ENCODE measurements around the gene THSD7B.

The THSD7B gene

DNA sequence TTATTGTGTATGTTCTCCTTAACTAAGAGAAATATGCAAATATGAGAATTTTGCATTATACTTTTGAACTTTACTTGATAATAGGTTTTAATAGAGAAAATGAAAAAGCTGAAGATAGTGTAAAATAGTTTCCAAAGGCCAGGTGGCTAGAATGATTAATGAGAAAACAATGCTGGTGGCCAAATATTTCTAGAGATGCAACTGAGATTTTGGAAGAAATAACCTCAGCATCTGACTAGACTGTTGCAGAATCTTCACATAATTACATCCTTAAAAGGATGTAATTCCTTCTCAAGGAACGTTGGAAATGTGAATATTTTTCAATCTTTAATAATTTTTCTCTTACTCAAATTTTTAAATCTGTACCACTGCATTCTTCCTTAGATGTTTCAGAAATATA lies 434.4 kb downstream of the THSD7B start:
- Histone ChIP-seq H3K27me3 (ENCODE audit: control insufficient read depth in 2 of 2, insufficient read depth in 2 of 2, low read length in 2 of 2) (no peaks in the 10 kb centered on the region), H3K36me3 (ENCODE audit: control insufficient read depth in 2 of 2, insufficient read depth in 2 of 2, low read length in 2 of 2) (no peaks in the 10 kb centered on the region), H3K4me1 (ENCODE audit: control insufficient read depth in 2 of 2, insufficient read depth in 2 of 2, low read length in 2 of 2) (no peaks in the 10 kb centered on the region), H3K4me3 (ENCODE audit: low read length in 2 of 2) (no peak overlapping the region), H3K9me3 (ENCODE audit: control insufficient read depth in 2 of 2, low read length in 2 of 2) (no peaks in the 10 kb centered on the region), H3K9ac (ENCODE audit: low read depth in 1 of 2, low read length in 2 of 2) (no peak overlapping the region), H3K27ac (ENCODE audit: low read depth in 2 of 2, low read length in 2 of 2) (no peak overlapping the region)

DNA sequence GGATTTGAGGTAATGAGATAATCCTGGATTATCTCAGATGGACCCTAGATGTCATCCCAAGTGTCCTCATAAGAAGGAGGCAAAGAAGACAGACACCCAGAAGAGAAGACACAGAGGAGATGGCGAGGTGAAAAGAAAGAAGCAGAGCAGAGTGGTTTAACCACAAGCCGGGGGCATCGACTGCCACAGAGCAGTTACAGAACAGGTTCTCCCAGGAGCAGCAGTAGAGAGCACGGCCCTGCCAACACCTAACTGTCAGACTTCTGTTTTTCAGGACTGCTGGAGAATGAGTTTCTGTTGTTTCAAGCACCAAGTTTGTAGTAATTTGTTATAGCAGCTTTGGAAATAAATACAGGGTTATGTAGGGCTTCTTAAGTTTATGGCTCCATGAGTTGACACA lies 437.0 kb downstream of the THSD7B start:
- Histone ChIP-seq H3K27ac (ENCODE audit: low read depth in 2 of 2, low read length in 2 of 2) (no peak overlapping the region), H3K4me1 (ENCODE audit: control insufficient read depth in 2 of 2, insufficient read depth in 2 of 2, low read length in 2 of 2) (no peaks in the 10 kb centered on the region), H3K4me3 (ENCODE audit: low read length in 2 of 2) (no peak overlapping the region), H3K9me3 (ENCODE audit: control insufficient read depth in 2 of 2, low read length in 2 of 2) (no peaks in the 10 kb centered on the region), H3K9ac (ENCODE audit: low read depth in 1 of 2, low read length in 2 of 2) (no peak overlapping the region), H3K27me3 (ENCODE audit: control insufficient read depth in 2 of 2, insufficient read depth in 2 of 2, low read length in 2 of 2) (no peaks in the 10 kb centered on the region), H3K36me3 (ENCODE audit: control insufficient read depth in 2 of 2, insufficient read depth in 2 of 2, low read length in 2 of 2) (no peaks in the 10 kb centered on the region)

GRCh38 chr2:137205324-137205723 lies 440.0 kb downstream of the THSD7B start:
- Histone ChIP-seq H3K9ac (ENCODE audit: low read depth in 1 of 2, low read length in 2 of 2) (no peak overlapping the region), H3K27ac (ENCODE audit: low read depth in 2 of 2, low read length in 2 of 2) (no peak overlapping the region), H3K36me3 (ENCODE audit: control insufficient read depth in 2 of 2, insufficient read depth in 2 of 2, low read length in 2 of 2) (no peaks in the 10 kb centered on the region), H3K27me3 (ENCODE audit: control insufficient read depth in 2 of 2, insufficient read depth in 2 of 2, low read length in 2 of 2) (no peaks in the 10 kb centered on the region), H3K9me3 (ENCODE audit: control insufficient read depth in 2 of 2, low read length in 2 of 2) (no peaks in the 10 kb centered on the region), H3K4me3 (ENCODE audit: low read length in 2 of 2) (no peak overlapping the region), H3K4me1 (ENCODE audit: control insufficient read depth in 2 of 2, insufficient read depth in 2 of 2, low read length in 2 of 2) (no peaks in the 10 kb centered on the region)

- H3K9me3 ChIP-seq (ENCODE audit: control insufficient read depth in 2 of 2, low read length in 2 of 2): no peaks in the 10 kb centered on the region
- H3K4me3 ChIP-seq (ENCODE audit: low read length in 2 of 2): no peak overlapping the region
- no peak overlapping the region for H3K9ac ChIP-seq (ENCODE audit: low read depth in 1 of 2, low read length in 2 of 2)
- no peaks in the 10 kb centered on the region for H3K4me1 ChIP-seq (ENCODE audit: control insufficient read depth in 2 of 2, insufficient read depth in 2 of 2, low read length in 2 of 2)
- no peak overlapping the region for H3K27ac ChIP-seq (ENCODE audit: low read depth in 2 of 2, low read length in 2 of 2)
- H3K27me3 ChIP-seq (ENCODE audit: control insufficient read depth in 2 of 2, insufficient read depth in 2 of 2, low read length in 2 of 2): no peaks in the 10 kb centered on the region
- no peaks in the 10 kb centered on the region for H3K36me3 ChIP-seq (ENCODE audit: control insufficient read depth in 2 of 2, insufficient read depth in 2 of 2, low read length in 2 of 2)
These were observed 440.7 kb downstream of the THSD7B start for GRCh38 chr2:137206069-137206468.

DNA sequence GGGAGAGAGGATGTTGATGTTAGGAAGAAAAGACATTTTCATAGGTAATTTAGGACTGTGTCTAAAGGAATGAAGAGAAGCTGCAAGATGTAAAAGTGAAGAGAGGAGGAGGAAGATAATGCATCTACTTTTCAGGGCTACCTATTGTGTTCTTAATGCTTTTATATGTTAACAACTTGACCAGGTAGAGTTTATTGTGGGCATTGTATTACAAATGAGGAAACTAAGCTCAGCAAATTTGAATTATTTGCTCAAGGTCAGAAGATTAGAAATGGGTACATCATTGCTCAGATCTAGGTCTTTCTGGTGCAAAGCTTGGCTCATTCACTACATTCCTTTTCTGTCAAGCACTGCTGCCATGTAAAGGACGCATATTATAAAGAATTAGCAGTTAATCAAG lies 441.7 kb downstream of the THSD7B start:
- H3K9me3 ChIP-seq (ENCODE audit: control insufficient read depth in 2 of 2, low read length in 2 of 2): no peaks in the 10 kb centered on the region

GRCh38 chr2:137208431-137208891 lies 443.1 kb downstream of the THSD7B start:
- Histone ChIP-seq H3K36me3 (ENCODE audit: control insufficient read depth in 2 of 2, insufficient read depth in 2 of 2, low read length in 2 of 2) (no peaks in the 10 kb centered on the region), H3K4me3 (ENCODE audit: low read length in 2 of 2) (no peak overlapping the region), H3K27me3 (ENCODE audit: control insufficient read depth in 2 of 2, insufficient read depth in 2 of 2, low read length in 2 of 2) (no peaks in the 10 kb centered on the region), H3K9me3 (ENCODE audit: control insufficient read depth in 2 of 2, low read length in 2 of 2) (no peaks in the 10 kb centered on the region), H3K4me1 (ENCODE audit: control insufficient read depth in 2 of 2, insufficient read depth in 2 of 2, low read length in 2 of 2) (no peaks in the 10 kb centered on the region), H3K27ac (ENCODE audit: low read depth in 2 of 2, low read length in 2 of 2) (no peak overlapping the region), H3K9ac (ENCODE audit: low read depth in 1 of 2, low read length in 2 of 2) (no peak overlapping the region)

More for the DNA sequence above, 441.7 kb downstream of the THSD7B start:
- no peaks in the 10 kb centered on the region for H3K27me3 ChIP-seq (ENCODE audit: control insufficient read depth in 2 of 2, insufficient read depth in 2 of 2, low read length in 2 of 2)
- H3K36me3 ChIP-seq (ENCODE audit: control insufficient read depth in 2 of 2, insufficient read depth in 2 of 2, low read length in 2 of 2): no peaks in the 10 kb centered on the region
- no peak overlapping the region for H3K4me3 ChIP-seq (ENCODE audit: low read length in 2 of 2)
- H3K27ac ChIP-seq (ENCODE audit: low read depth in 2 of 2, low read length in 2 of 2): no peak overlapping the region
- no peak overlapping the region for H3K9ac ChIP-seq (ENCODE audit: low read depth in 1 of 2, low read length in 2 of 2)
- H3K4me1 ChIP-seq (ENCODE audit: control insufficient read depth in 2 of 2, insufficient read depth in 2 of 2, low read length in 2 of 2): no peaks in the 10 kb centered on the region

GRCh38 chr2:137210039-137210438 lies 444.7 kb downstream of the THSD7B start:
- no peak overlapping the region for H3K4me3 ChIP-seq (ENCODE audit: low read length in 2 of 2)
- no peaks in the 10 kb centered on the region for H3K36me3 ChIP-seq (ENCODE audit: control insufficient read depth in 2 of 2, insufficient read depth in 2 of 2, low read length in 2 of 2)
- H3K27ac ChIP-seq (ENCODE audit: low read depth in 2 of 2, low read length in 2 of 2): no peak overlapping the region
- no peaks in the 10 kb centered on the region for H3K27me3 ChIP-seq (ENCODE audit: control insufficient read depth in 2 of 2, insufficient read depth in 2 of 2, low read length in 2 of 2)
- no peaks in the 10 kb centered on the region for H3K9me3 ChIP-seq (ENCODE audit: control insufficient read depth in 2 of 2, low read length in 2 of 2)
- H3K9ac ChIP-seq (ENCODE audit: low read depth in 1 of 2, low read length in 2 of 2): no peak overlapping the region
- no peaks in the 10 kb centered on the region for H3K4me1 ChIP-seq (ENCODE audit: control insufficient read depth in 2 of 2, insufficient read depth in 2 of 2, low read length in 2 of 2)

DNA sequence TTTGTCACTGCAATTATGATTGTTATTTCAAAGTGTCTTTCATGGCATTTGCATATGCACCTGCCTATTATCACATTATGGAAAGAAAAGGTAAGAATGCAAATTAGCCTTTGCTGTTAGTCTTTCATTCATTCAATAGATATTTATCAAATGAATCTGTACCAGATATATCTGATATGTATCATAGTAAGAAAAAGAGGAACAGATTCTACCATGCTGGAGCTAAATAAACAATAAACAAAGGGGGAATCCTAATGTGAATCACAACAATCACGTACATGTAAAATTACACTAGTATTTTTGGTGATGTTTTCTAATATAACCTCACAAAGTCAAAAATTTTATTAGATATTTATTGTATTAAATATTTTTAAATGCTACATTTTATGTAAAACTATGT lies 446.4 kb downstream of the THSD7B start:
- Histone ChIP-seq H3K27ac (ENCODE audit: low read depth in 2 of 2, low read length in 2 of 2) (no peak overlapping the region), H3K27me3 (ENCODE audit: control insufficient read depth in 2 of 2, insufficient read depth in 2 of 2, low read length in 2 of 2) (no peaks in the 10 kb centered on the region), H3K36me3 (ENCODE audit: control insufficient read depth in 2 of 2, insufficient read depth in 2 of 2, low read length in 2 of 2) (no peaks in the 10 kb centered on the region), H3K4me1 (ENCODE audit: control insufficient read depth in 2 of 2, insufficient read depth in 2 of 2, low read length in 2 of 2) (no peaks in the 10 kb centered on the region), H3K4me3 (ENCODE audit: low read length in 2 of 2) (no peak overlapping the region), H3K9ac (ENCODE audit: low read depth in 1 of 2, low read length in 2 of 2) (no peak overlapping the region), H3K9me3 (ENCODE audit: control insufficient read depth in 2 of 2, low read length in 2 of 2) (no peaks in the 10 kb centered on the region)

- no peaks in the 10 kb centered on the region for H3K27me3 ChIP-seq (ENCODE audit: control insufficient read depth in 2 of 2, insufficient read depth in 2 of 2, low read length in 2 of 2)
- no peak overlapping the region for H3K27ac ChIP-seq (ENCODE audit: low read depth in 2 of 2, low read length in 2 of 2)
- no peak overlapping the region for H3K4me3 ChIP-seq (ENCODE audit: low read length in 2 of 2)
These were observed 455.2 kb downstream of the THSD7B start for GRCh38 chr2:137220438-137220993.

DNA sequence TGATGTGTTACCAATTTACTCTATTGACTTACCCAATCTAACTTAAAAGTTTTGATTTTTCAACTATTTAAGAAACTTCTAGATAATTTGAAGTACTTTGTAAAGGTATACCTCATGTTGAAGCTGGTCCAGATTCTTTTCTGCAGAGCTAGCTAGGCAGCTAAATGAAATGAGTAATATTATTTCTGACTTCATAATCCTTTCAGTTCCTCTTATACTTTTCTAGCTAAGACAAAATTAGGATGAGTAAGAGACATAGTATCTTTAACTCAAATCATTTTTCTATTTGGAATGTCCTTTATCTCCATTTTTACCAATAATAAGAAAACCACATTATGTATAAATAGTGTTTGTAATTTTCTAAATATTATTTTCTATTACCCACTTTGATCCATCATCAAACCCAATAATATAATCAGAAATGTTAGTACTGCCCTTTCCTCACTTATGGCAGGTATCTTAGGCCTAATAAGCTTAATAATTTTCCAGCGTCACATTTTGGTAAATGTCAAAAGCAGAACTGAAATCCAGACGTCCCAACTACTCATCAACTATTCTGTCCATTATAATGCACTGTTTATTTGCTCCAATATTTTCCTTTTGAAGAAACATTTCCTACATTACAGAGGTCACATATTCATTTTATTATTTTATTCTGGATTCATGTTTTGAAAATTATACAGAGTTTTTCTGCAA lies 456.6 kb downstream of the THSD7B start:
- H3K4me1 ChIP-seq (ENCODE audit: control insufficient read depth in 2 of 2, insufficient read depth in 2 of 2, low read length in 2 of 2): no peaks in the 10 kb centered on the region
- H3K27ac ChIP-seq (ENCODE audit: low read depth in 2 of 2, low read length in 2 of 2): no peak overlapping the region
- no peaks in the 10 kb centered on the region for H3K27me3 ChIP-seq (ENCODE audit: control insufficient read depth in 2 of 2, insufficient read depth in 2 of 2, low read length in 2 of 2)
- no peak overlapping the region for H3K4me3 ChIP-seq (ENCODE audit: low read length in 2 of 2)
- H3K9me3 ChIP-seq (ENCODE audit: control insufficient read depth in 2 of 2, low read length in 2 of 2): no peaks in the 10 kb centered on the region
- H3K9ac ChIP-seq (ENCODE audit: low read depth in 1 of 2, low read length in 2 of 2): no peak overlapping the region
- H3K36me3 ChIP-seq (ENCODE audit: control insufficient read depth in 2 of 2, insufficient read depth in 2 of 2, low read length in 2 of 2): no peaks in the 10 kb centered on the region

More at GRCh38 chr2:137220438-137220993, 455.2 kb downstream of the THSD7B start:
- Histone ChIP-seq H3K36me3 (ENCODE audit: control insufficient read depth in 2 of 2, insufficient read depth in 2 of 2, low read length in 2 of 2) (no peaks in the 10 kb centered on the region), H3K9me3 (ENCODE audit: control insufficient read depth in 2 of 2, low read length in 2 of 2) (no peaks in the 10 kb centered on the region), H3K4me1 (ENCODE audit: control insufficient read depth in 2 of 2, insufficient read depth in 2 of 2, low read length in 2 of 2) (no peaks in the 10 kb centered on the region), H3K9ac (ENCODE audit: low read depth in 1 of 2, low read length in 2 of 2) (no peak overlapping the region)
